ENCODE data around the gene NPR3. TPM values are rescaled to one million over a fixed set of nuclear protein-coding genes. Genes with fewer than 3 reads are reported as not detected.
A peak's percentile ranks its signal among the peaks of the same experiment; 100 is the strongest.

The NPR3 gene
- total RNA-seq, 2 donors from 2014 or later = 0.20 to 0.82 TPM

DNA sequence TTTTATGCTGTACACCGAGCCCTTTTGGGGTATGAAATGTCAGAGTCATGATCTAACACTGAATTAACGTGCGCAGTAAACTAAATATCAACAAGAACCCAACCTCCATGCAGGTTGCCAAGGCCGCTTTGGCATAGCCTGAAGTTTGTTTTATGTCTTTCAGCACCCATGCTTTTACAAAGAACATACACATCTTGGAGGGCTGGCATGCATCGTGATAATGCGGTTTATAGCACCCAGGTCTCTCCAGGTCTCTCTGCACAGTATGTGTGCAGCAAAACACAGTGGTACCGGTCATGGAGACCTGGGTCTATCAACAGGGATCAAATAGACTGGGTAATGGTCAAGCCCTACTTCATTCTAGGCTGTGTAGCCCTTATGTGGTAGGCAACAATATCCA lies 11.8 kb downstream of the NPR3 start:
- H3K4me1 ChIP-seq (ENCODE audit: control insufficient read depth, insufficient read depth, low read length) = no peaks in the 10 kb centered on the region
- H3K9ac ChIP-seq (ENCODE audit: extremely low read depth, low read length, poor library complexity, severe bottlenecking) = no peak overlapping the region
- TF ChIP-seq, protein P1, sequence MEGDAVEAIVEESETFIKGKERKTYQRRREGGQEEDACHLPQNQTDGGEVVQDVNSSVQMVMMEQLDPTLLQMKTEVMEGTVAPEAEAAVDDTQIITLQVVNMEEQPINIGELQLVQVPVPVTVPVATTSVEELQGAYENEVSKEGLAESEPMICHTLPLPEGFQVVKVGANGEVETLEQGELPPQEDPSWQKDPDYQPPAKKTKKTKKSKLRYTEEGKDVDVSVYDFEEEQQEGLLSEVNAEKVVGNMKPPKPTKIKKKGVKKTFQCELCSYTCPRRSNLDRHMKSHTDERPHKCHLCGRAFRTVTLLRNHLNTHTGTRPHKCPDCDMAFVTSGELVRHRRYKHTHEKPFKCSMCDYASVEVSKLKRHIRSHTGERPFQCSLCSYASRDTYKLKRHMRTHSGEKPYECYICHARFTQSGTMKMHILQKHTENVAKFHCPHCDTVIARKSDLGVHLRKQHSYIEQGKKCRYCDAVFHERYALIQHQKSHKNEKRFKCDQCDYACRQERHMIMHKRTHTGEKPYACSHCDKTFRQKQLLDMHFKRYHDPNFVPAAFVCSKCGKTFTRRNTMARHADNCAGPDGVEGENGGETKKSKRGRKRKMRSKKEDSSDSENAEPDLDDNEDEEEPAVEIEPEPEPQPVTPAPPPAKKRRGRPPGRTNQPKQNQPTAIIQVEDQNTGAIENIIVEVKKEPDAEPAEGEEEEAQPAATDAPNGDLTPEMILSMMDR (conservative IDR thresholded peaks at IDR 0.05) = no peak
- H3K9me3 Mint-ChIP-seq = peaks cover 11% of the 10 kb centered on the region
- no peaks in the 10 kb centered on the region for H3K4me1 Mint-ChIP-seq
- H3K36me3 ChIP-seq (ENCODE audit: control insufficient read depth, insufficient read depth, low read length) = no peaks in the 10 kb centered on the region
- peaks cover 44% of the 10 kb centered on the region for H3K27me3 Mint-ChIP-seq (ENCODE audit: insufficient read depth)
- H3K4me3 Mint-ChIP-seq = no peak overlapping the region
- no peak overlapping the region for H3K4me3 ChIP-seq (ENCODE audit: low read length)
- no peak for DNase-seq
- no peak overlapping the region for H3K27ac Mint-ChIP-seq
- 85 to 89% methylated on average over 6 to 7 of the region's 7 CpGs for WGBS, 2 experiments (ENCODE audit: insufficient coverage in 1 of 2, insufficient read length in 1 of 2)
- H3K27ac ChIP-seq (ENCODE audit: low read depth, low read length) = no peak overlapping the region
- no peaks in the 10 kb centered on the region for H3K36me3 Mint-ChIP-seq (ENCODE audit: low read depth)
- H3K9me3 ChIP-seq (ENCODE audit: control insufficient read depth, low read length) = no peaks in the 10 kb centered on the region
- H3K27me3 ChIP-seq (ENCODE audit: control insufficient read depth, insufficient read depth, low read length, poor library complexity, severe bottlenecking) = peaks cover 13% of the 10 kb centered on the region

DNA sequence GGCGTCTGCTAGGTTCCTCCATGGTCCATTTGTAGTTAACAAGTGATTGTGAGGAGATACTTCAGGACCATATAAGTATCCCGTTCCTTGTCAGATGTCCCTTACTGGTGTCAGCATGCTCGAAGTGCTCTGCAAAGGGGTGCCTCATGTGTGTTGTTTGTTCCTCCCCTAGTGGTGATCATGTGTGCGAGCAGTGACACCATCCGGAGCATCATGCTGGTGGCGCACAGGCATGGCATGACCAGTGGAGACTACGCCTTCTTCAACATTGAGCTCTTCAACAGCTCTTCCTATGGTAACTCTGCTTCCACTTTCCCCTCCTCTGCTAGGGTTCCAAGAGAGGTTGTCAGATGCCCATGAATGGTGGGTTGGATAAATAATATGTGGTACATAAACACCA lies 13.4 kb downstream of the NPR3 start:
- Mint-ChIP-seq H3K27ac (no peak overlapping the region), H3K9me3 (peaks cover 5% of the 10 kb centered on the region), H3K27me3 (ENCODE audit: insufficient read depth) (peaks cover 32% of the 10 kb centered on the region), H3K36me3 (ENCODE audit: low read depth) (no peaks in the 10 kb centered on the region), H3K4me3 (no peak overlapping the region), H3K4me1 (no peaks in the 10 kb centered on the region)
- no peaks in the 10 kb centered on the region for H3K9me3 ChIP-seq (ENCODE audit: control insufficient read depth, low read length)
- peaks cover 13% of the 10 kb centered on the region for H3K27me3 ChIP-seq (ENCODE audit: control insufficient read depth, insufficient read depth, low read length, poor library complexity, severe bottlenecking)
- no peaks in the 10 kb centered on the region for H3K4me1 ChIP-seq (ENCODE audit: control insufficient read depth, insufficient read depth, low read length)
- TF ChIP-seq, protein P1 (conservative IDR thresholded peaks at IDR 0.05) = peak; percentile 40
- H3K36me3 ChIP-seq (ENCODE audit: control insufficient read depth, insufficient read depth, low read length) = no peaks in the 10 kb centered on the region
- H3K4me3 ChIP-seq (ENCODE audit: low read length) = no peak overlapping the region
- no peak for DNase-seq
- no peak overlapping the region for H3K9ac ChIP-seq (ENCODE audit: extremely low read depth, low read length, poor library complexity, severe bottlenecking)
- WGBS, 2 experiments (ENCODE audit: insufficient coverage in 1 of 2, insufficient read length in 1 of 2) = 93 to 94% methylated on average over 6 to 7 of the region's 7 CpGs
- no peak overlapping the region for H3K27ac ChIP-seq (ENCODE audit: low read depth, low read length)

DNA sequence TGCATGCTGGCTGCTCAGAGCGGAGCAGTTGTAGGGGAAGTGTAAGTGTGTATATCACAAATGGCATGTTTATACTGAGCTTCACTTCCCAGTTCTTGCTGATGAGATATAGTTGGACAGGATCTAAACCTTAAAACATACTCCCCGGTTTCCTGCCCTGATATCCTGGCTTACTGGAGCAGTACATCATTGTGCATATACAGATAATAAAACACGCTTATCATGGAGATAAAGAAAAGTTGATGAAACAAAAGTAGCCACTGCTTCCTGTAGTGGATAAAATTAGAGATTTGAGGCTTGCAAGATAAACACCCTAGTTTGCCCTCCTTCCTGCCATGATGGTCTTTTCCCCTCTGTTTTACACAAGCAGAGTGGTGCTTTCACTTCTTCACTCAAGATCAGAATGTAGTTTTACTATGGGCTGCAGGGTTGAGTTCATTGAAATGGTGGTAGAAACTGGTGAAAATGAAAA lies 15.0 kb downstream of the NPR3 start:
- Mint-ChIP-seq H3K27ac (no peak overlapping the region), H3K27me3 (ENCODE audit: insufficient read depth) (peaks cover 30% of the 10 kb centered on the region), H3K4me1 (no peaks in the 10 kb centered on the region), H3K9me3 (peaks cover 3% of the 10 kb centered on the region), H3K36me3 (ENCODE audit: low read depth) (no peaks in the 10 kb centered on the region), H3K4me3 (no peak overlapping the region)
- no peaks in the 10 kb centered on the region for H3K4me1 ChIP-seq (ENCODE audit: control insufficient read depth, insufficient read depth, low read length)
- 93 to 100% methylated on average over 2 to 3 of the region's 3 CpGs for WGBS, 2 experiments (ENCODE audit: insufficient coverage in 1 of 2, insufficient read length in 1 of 2)
- H3K9ac ChIP-seq (ENCODE audit: extremely low read depth, low read length, poor library complexity, severe bottlenecking) = no peak overlapping the region
- peaks cover 13% of the 10 kb centered on the region for H3K27me3 ChIP-seq (ENCODE audit: control insufficient read depth, insufficient read depth, low read length, poor library complexity, severe bottlenecking)
- no peaks in the 10 kb centered on the region for H3K36me3 ChIP-seq (ENCODE audit: control insufficient read depth, insufficient read depth, low read length)
- no peaks in the 10 kb centered on the region for H3K9me3 ChIP-seq (ENCODE audit: control insufficient read depth, low read length)
- no peak for DNase-seq
- no peak overlapping the region for H3K4me3 ChIP-seq (ENCODE audit: low read length)
- H3K27ac ChIP-seq (ENCODE audit: low read depth, low read length) = no peak overlapping the region
- TF ChIP-seq, protein P1 (conservative IDR thresholded peaks at IDR 0.05) = no peak

Data from endodermal cell (in vitro differentiated cells).